Measurements from ENCODE around the gene COL10A1.

- TF ChIP-seq CTCF (IDR thresholded peaks at IDR 0.05) (no peak), POLR2A (IDR thresholded peaks at IDR 0.05) (no peak), EP300 (IDR thresholded peaks at IDR 0.05) (no peak)
Observed at GRCh38 chr6:116173928-116174327, 48.0 kb upstream of the COL10A1 start.
